Skin epidermis (tissue), 12 donors: Measurements from ENCODE around the gene PLB1.

Experiments used
- H3K27ac ChIP-seq, 21 experiments: fragments of 200-600 bp; sonication (generic) in 11 of 21; one replicate each; pipeline ENCODE4 v1.5.0; 2020; ENCODE audit warnings: mild to moderate bottlenecking in 3 of 21, inconsistent platforms in 2 of 21, moderate library complexity in 2 of 21
- H3K4me3 ChIP-seq, 7 experiments: fragments of 200-600 bp; sonication (generic) in 2 of 7; one replicate each; pipeline ENCODE4 v1.5.0; 2020; ENCODE audit warnings: inconsistent platforms in 2 of 7, mild to moderate bottlenecking in 2 of 7, moderate library complexity in 1 of 7

The PLB1 gene

GRCh38 chr2:28618221-28619141 lies 122.6 kb downstream of the PLB1 start:
- Histone ChIP-seq H3K27ac (peak overlapping the region in 3 of 21 experiments; percentile 48 to 86 (median 82)), H3K4me3 (no peak overlapping the region)

GRCh38 chr2:28619213-28620196 lies 123.6 kb downstream of the PLB1 start:
- no peak overlapping the region for H3K4me3 ChIP-seq
- H3K27ac ChIP-seq: peak overlapping the region in 13 of 21 experiments; percentile 4 to 89 (median 82)

GRCh38 chr2:28620291-28620793 lies 124.5 kb downstream of the PLB1 start:
- Histone ChIP-seq H3K27ac (peak overlapping the region in 18 of 21 experiments; percentile 12 to 89 (median 82)), H3K4me3 (no peak overlapping the region)

GRCh38 chr2:28620801-28621171 lies 124.9 kb downstream of the PLB1 start:
- no peak overlapping the region for H3K4me3 ChIP-seq
- H3K27ac ChIP-seq: peak overlapping the region in 20 of 21 experiments; percentile 12 to 89 (median 82)

- H3K4me3 ChIP-seq: no peak overlapping the region
- H3K27ac ChIP-seq: peak overlapping the region in 20 of 21 experiments; percentile 12 to 89 (median 82)
These were observed 125.6 kb downstream of the PLB1 start for GRCh38 chr2:28621172-28622100.

GRCh38 chr2:28622101-28622499 lies 126.2 kb downstream of the PLB1 start:
- Histone ChIP-seq H3K4me3 (no peak overlapping the region), H3K27ac (peak overlapping the region in 19 of 21 experiments; percentile 56 to 89 (median 82))

GRCh38 chr2:28623582-28624405 lies 127.9 kb downstream of the PLB1 start:
- Histone ChIP-seq H3K4me3 (no peak overlapping the region), H3K27ac (peak overlapping the region in 7 of 21 experiments; percentile 51 to 88 (median 86))

- H3K27ac ChIP-seq: peak overlapping the region in 14 of 21 experiments; percentile 22 to 88 (median 74)
- H3K4me3 ChIP-seq: no peak overlapping the region
These were observed 128.6 kb downstream of the PLB1 start for GRCh38 chr2:28624436-28624792.

GRCh38 chr2:28624793-28625701 lies 129.2 kb downstream of the PLB1 start:
- Histone ChIP-seq H3K4me3 (no peak overlapping the region), H3K27ac (peak overlapping the region in 18 of 21 experiments; percentile 4 to 88 (median 68))

- Histone ChIP-seq H3K4me3 (no peak overlapping the region), H3K27ac (peak overlapping the region in 8 of 21 experiments; percentile 5 to 88 (median 34))
These were observed 130.5 kb downstream of the PLB1 start for GRCh38 chr2:28626376-28626775.

GRCh38 chr2:28626891-28627421 lies 131.1 kb downstream of the PLB1 start:
- no peak overlapping the region for H3K4me3 ChIP-seq
- peak overlapping the region in 8 of 21 experiments; percentile 23 to 85 (median 46) for H3K27ac ChIP-seq

- H3K4me3 ChIP-seq: no peak overlapping the region
- H3K27ac ChIP-seq: peak overlapping the region in 5 of 21 experiments; percentile 19 to 85 (median 22)
These were observed 132.0 kb downstream of the PLB1 start for GRCh38 chr2:28627722-28628480.

- Histone ChIP-seq H3K4me3 (no peak overlapping the region), H3K27ac (no peak overlapping the region)
These were observed 132.6 kb downstream of the PLB1 start for GRCh38 chr2:28628506-28628905.

GRCh38 chr2:28628987-28629386 lies 133.1 kb downstream of the PLB1 start:
- peak overlapping the region in 1 of 21 experiments; percentile 3 for H3K27ac ChIP-seq
- H3K4me3 ChIP-seq: no peak overlapping the region

GRCh38 chr2:28629910-28630309 lies 134.1 kb downstream of the PLB1 start:
- no peak overlapping the region for H3K27ac ChIP-seq
- no peak overlapping the region for H3K4me3 ChIP-seq

- Histone ChIP-seq H3K27ac (no peak overlapping the region), H3K4me3 (no peak overlapping the region)
These were observed 134.5 kb downstream of the PLB1 start for GRCh38 chr2:28630341-28630740.
